ENCODE data around the gene NFATC2.

Gene NFATC2

GRCh38 chr20:51385646-51386530 is 156.6 kb downstream of the NFATC2 start:
- peak; percentile 13 for DNase-seq

GRCh38 chr20:51384875-51385274 is 157.6 kb downstream of the NFATC2 start:
- no peak for DNase-seq

- DNase-seq, result no peak
Measured at GRCh38 chr20:51383891-51384510, 158.5 kb downstream of the NFATC2 start.

GRCh38 chr20:51382986-51383821 is 159.3 kb downstream of the NFATC2 start:
- no peak for DNase-seq

- no peak for DNase-seq
Measured at GRCh38 chr20:51382111-51382985, 160.2 kb downstream of the NFATC2 start.

GRCh38 chr20:51381557-51381956 is 161.0 kb downstream of the NFATC2 start:
- DNase-seq, result no peak

- no peak for DNase-seq
Measured at GRCh38 chr20:51380401-51381385, 161.8 kb downstream of the NFATC2 start.

- DNase-seq, result no peak
Measured at GRCh38 chr20:51379601-51380341, 162.7 kb downstream of the NFATC2 start.

GRCh38 chr20:51378171-51378928 is 164.2 kb downstream of the NFATC2 start:
- DNase-seq, result no peak

- DNase-seq, result no peak
Measured at GRCh38 chr20:51377132-51377531, 165.4 kb downstream of the NFATC2 start.

- no peak for DNase-seq
Measured at GRCh38 chr20:51376111-51376510, 166.4 kb downstream of the NFATC2 start.

GRCh38 chr20:51375561-51375960 is 167.0 kb downstream of the NFATC2 start:
- DNase-seq, result no peak

GRCh38 chr20:51374961-51375360 is 167.6 kb downstream of the NFATC2 start:
- no peak for DNase-seq

- no peak for DNase-seq
Measured at GRCh38 chr20:51374456-51374830, 168.1 kb downstream of the NFATC2 start.

GRCh38 chr20:51373713-51374455 is 168.6 kb downstream of the NFATC2 start:
- DNase-seq, result no peak

- DNase-seq, result no peak
Measured at GRCh38 chr20:51372966-51373365, 169.6 kb downstream of the NFATC2 start.

GRCh38 chr20:51372176-51372803 is 170.2 kb downstream of the NFATC2 start:
- DNase-seq, result peak; percentile 49

GRCh38 chr20:51371720-51372119 is 170.8 kb downstream of the NFATC2 start:
- DNase-seq, result no peak
